Measurements from ENCODE around the gene CCDC77.

DNA sequence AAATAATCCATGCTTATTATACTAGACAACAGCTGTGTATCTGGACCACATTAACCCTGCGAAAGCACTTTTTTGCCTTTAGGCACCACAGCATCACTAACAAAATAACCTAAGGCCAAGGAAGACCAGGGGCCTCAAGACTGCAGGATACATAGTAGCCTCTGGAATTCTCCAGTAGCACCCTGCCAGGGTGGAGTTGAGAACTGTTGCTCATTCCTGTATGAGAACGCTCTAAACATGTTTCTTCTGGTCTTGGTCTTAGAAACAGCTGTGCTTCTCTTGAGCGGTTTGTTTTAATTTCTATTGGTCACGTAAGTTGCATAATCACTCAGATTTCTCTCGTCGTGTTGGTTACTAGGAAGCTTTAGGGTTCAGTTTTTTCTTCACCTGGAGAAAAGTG, 66.1 kb downstream of the CCDC77 start:
- TF ChIP-seq, protein P1, sequence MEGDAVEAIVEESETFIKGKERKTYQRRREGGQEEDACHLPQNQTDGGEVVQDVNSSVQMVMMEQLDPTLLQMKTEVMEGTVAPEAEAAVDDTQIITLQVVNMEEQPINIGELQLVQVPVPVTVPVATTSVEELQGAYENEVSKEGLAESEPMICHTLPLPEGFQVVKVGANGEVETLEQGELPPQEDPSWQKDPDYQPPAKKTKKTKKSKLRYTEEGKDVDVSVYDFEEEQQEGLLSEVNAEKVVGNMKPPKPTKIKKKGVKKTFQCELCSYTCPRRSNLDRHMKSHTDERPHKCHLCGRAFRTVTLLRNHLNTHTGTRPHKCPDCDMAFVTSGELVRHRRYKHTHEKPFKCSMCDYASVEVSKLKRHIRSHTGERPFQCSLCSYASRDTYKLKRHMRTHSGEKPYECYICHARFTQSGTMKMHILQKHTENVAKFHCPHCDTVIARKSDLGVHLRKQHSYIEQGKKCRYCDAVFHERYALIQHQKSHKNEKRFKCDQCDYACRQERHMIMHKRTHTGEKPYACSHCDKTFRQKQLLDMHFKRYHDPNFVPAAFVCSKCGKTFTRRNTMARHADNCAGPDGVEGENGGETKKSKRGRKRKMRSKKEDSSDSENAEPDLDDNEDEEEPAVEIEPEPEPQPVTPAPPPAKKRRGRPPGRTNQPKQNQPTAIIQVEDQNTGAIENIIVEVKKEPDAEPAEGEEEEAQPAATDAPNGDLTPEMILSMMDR (conservative IDR thresholded peaks at IDR 0.05 in 1 of 2, IDR thresholded peaks at IDR 0.05 in 1 of 2; ENCODE audit: extremely low read depth in 1 of 2, insufficient read depth in 1 of 2, low read depth in 1 of 2, low read length in 2 of 2), result no peak
- no peak for TF ChIP-seq EZH2 (IDR thresholded peaks at IDR 0.05; ENCODE audit: borderline replicate concordance, low read length)

All from mammary epithelial cell (primary cell).